K562 treated with DMSO at 1 percent for 12 hours (cell line): ENCODE results near the gene POU3F2. TPM values are rescaled to one million over a fixed set of nuclear protein-coding genes. Genes with fewer than 3 reads are reported as not detected.

Source experiments
- total RNA-seq: library from RNA; unstranded; fragments of 300-600 nt; gene quantifications from 2 replicates; pipeline ENCODE4 v1.2.3, GENCODE V29; 2022; ENCODE audit not compliant: insufficient read depth

The POU3F2 gene
- total RNA-seq = 0.15 and 0.49 TPM in 2 replicates

GRCh38 chr6:98834060-98835031, at the start of gene POU3F2:
Gene POU3F2, plus strand, starts transcription at chr6:98834574. Its CDS starts 300 bp downstream, at chr6:98834874.

Other genes starting within 250 kb of the POU3F2 start
- gene FBXL4, start 113.4 kb downstream of the POU3F2 start, total RNA-seq = 0.96 and 5.3 TPM in 2 replicates